Epithelial cell of umbilical artery (primary cell): Measurements from ENCODE around the gene TEX30. TPM values are rescaled to one million over a fixed set of nuclear protein-coding genes. Genes with fewer than 3 reads are reported as not detected.

Source experiments
- total RNA-seq: library from RNA; depleted of rRNA; stranded (reverse); fragments of >200 nt; gene quantifications from 2 replicates; pipeline ENCODE4 v1.2.3, GENCODE V29; 2014

The TEX30 gene
- 28.3 and 34.2 TPM in 2 replicates for total RNA-seq

GRCh38 chr13:102773441-102774213 lies at the start of gene TEX30:
Gene TEX30 (minus strand): TSS chr13:102773786. CDS start chr13:102770026, 3,760 bp downstream.

DNA sequence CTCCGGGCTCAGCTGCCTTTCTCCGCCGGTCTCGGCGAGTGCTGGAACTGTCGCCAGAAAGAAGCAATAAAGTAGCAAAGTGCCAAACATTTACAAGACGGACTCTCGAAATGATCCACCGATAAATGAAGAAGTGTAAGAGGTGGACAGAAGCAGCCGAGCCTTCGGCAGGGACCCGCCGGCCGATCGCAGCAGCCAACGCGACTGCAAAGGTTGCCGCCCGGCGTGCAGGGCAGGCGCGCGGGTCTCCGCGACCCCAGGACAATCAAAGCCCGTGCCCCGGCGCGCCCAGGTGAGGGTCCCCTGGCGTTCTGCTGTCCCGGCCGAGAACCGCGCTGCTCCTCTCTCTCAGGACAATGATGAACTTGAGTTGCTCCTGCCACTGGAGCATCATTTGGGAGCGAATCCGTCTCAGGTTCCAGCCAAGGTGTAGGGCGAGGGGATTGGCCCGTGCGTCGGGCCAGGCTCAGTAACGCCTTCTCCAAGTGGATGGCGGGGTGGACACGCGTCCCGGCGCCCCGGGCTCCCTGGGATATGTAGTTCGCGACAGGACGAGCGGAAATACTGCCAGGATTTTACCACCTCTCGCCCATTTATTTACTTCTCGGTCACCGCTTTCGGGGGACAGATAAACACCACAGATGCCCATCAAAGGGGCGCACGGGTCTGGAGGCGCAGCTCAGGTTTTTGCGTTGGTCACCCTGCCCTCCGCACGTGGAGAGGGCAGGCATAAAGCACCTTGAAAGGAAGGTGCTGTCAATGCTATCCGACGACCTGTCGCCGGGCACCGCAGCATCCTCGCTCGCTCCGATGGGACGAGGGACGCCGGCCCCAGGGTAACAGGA lies 25.2 kb upstream of the TEX30 start, which contains the start of the genes BIVM and POGLUT2:
BIVM (plus strand) TSS at position 539 of the 845 bp plus-strand sequence. CDS start 8,149 bp downstream, outside the sequence.
POGLUT2 (minus strand) TSS at position 396 of the 845 bp plus-strand sequence; CDS start at position 90, 306 bp downstream.

Other genes with a start within 250 kb of the TEX30 start
- 49.4 and 55.6 TPM in 2 replicates for gene TPP2, start 176.8 kb downstream of the TEX30 start, total RNA-seq
- gene METTL21C, start 78.7 kb downstream of the TEX30 start, total RNA-seq: not detected in 2 replicates
- 18.5 and 33.1 TPM in 2 replicates for gene POGLUT2, start 25.2 kb upstream of the TEX30 start, total RNA-seq
- gene BIVM, start 25.3 kb upstream of the TEX30 start, total RNA-seq: 14.6 and 16.9 TPM in 2 replicates
- gene ERCC5, start 72.2 kb upstream of the TEX30 start, total RNA-seq: 44.5 and 48.7 TPM in 2 replicates